ENCODE results near the gene GJA3.

DNA sequence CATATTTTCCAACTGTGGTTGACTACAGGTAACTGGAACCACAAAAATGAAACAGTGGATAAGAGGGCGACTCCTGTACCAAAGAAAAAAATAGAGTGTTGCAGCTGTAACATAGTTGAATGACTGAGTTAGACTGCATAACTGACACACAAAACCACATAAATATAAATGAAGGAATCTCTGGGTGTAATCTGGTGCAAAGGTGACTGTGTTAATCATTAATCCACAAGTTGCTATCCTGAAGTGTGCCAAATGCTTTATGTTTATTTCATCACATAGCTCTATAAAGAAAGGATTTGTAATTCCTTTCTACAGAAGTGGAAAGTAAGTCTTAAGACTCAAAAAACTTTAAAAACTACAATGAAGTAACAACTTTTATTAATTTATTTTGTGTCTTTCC is 37.9 kb upstream of the GJA3 start:
- TF ChIP-seq, protein P1, sequence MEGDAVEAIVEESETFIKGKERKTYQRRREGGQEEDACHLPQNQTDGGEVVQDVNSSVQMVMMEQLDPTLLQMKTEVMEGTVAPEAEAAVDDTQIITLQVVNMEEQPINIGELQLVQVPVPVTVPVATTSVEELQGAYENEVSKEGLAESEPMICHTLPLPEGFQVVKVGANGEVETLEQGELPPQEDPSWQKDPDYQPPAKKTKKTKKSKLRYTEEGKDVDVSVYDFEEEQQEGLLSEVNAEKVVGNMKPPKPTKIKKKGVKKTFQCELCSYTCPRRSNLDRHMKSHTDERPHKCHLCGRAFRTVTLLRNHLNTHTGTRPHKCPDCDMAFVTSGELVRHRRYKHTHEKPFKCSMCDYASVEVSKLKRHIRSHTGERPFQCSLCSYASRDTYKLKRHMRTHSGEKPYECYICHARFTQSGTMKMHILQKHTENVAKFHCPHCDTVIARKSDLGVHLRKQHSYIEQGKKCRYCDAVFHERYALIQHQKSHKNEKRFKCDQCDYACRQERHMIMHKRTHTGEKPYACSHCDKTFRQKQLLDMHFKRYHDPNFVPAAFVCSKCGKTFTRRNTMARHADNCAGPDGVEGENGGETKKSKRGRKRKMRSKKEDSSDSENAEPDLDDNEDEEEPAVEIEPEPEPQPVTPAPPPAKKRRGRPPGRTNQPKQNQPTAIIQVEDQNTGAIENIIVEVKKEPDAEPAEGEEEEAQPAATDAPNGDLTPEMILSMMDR (IDR thresholded peaks at IDR 0.05), result no peak
- no peak for TF ChIP-seq ZFX (IDR thresholded peaks at IDR 0.05; ENCODE audit: borderline replicate concordance)
